GM12892 (cell line): Measurements from ENCODE around the gene ATP2A2.

Source experiments
- POLR2AphosphoS5 ChIP-seq: IDR thresholded peaks from 2 replicates; pipeline ENCODE4 v1.6.1; 2011; ENCODE audit warnings: low read depth, low read length, control low read depth
- TAF1 ChIP-seq: IDR thresholded peaks from 2 replicates; pipeline ENCODE4 v1.6.1; 2011; ENCODE audit warnings: low read depth, mild to moderate bottlenecking, control low read depth, low read length, borderline replicate concordance

DNA sequence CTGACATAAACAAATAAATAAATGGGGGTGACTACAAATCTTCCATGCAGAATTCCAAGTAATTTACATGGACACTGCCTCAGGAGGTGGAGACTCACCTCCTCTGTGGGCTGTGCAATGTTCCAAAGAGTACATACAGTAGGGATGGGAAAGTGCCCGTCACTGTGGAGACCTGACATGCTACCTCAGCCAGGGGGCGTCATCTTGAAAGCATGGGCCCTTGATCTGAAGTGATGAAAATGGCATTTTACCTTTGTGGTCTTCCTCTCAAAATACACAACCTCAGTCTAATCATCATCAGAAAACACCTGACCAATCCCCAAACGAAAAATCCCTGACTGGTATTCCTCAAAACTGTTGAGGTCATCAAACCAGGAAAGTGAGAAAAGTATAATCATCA, 74.0 kb downstream of the ATP2A2 start:
- TF ChIP-seq TAF1: no peak
- no peak for TF ChIP-seq POLR2AphosphoS5
